Right cardiac atrium (tissue), 5 donors: ENCODE data around the gene EDNRB. TPM values are rescaled to one million over a fixed set of nuclear protein-coding genes. Genes with fewer than 3 reads are reported as not detected.
"Not testable (repeated sequence)": the region's sequence is repeated elsewhere in the genome, so short reads cannot be mapped to it uniquely, and the experiment has no call there.

ENCODE experiments used
- ATAC-seq, 2 donors: fragments of 200-7000 bp; cut with Tn5 transposase; one replicate each; pipeline versions ENCODE4 v1.8.0 to v1.9.1; 2020; ENCODE audit warnings: moderate library complexity in 2 of 2, mild to moderate bottlenecking in 1 of 2
- DNase-seq, 3 donors: peaks; one replicate each; pipeline ENCODE4 v3.0.0-alpha.2; 2020
- H3K27ac ChIP-seq: one replicate; pipeline ENCODE4 v1.5.1; 2013; ENCODE audit warnings: mild to moderate bottlenecking, low read length, control low read depth, moderate library complexity
- H3K27me3 ChIP-seq: one replicate; pipeline ENCODE4 v1.6.1; 2013; ENCODE audit not compliant: control insufficient read depth, insufficient read depth
- H3K4me1 ChIP-seq: one replicate; pipeline ENCODE4 v1.6.1; 2013; ENCODE audit warnings: low read length; ENCODE audit not compliant: control insufficient read depth, insufficient read depth
- H3K4me3 ChIP-seq: one replicate; pipeline ENCODE4 v1.5.1; 2013; ENCODE audit warnings: low read length, control low read depth
- H3K9me3 ChIP-seq: one replicate; pipeline ENCODE4 v1.6.1; 2013; ENCODE audit warnings: low read length; ENCODE audit not compliant: control insufficient read depth
- WGBS: extraction: QIAGEN DNeasy Blood & Tissue Kit; methylation state at CpG from one replicate; pipeline ENCODE4 v1.1.7; 2013; 5-methylcytosine and 5-hydroxymethylcytosine counted together
- intact Hi-C, 4 donors: fragments of 100-400 bp; cut with DNase I; formaldehyde crosslinking; loops; one replicate each; pipeline versions ENCODE4 v1.11.0 to v1.14.0; 2022 to 2023
- long read RNA-seq, 4 donors: library from polyadenylated mRNA; unstranded; transcript quantifications; one replicate each; pipeline ENCODE4 v2.0.0, GENCODE V29; 2020 to 2021
- polyA plus RNA-seq: library from polyadenylated mRNA; stranded (reverse); fragments of 200-250 nt; gene quantifications from one replicate; pipeline ENCODE4 v1.2.3, GENCODE V29; 2013
- total RNA-seq, 4 donors: library from RNA; stranded (reverse); fragmentation: NEBNext Ultra II Directional; extraction: Animal tissue kit (Norgen Biotek cat#: 25700); gene quantifications; one replicate each; pipeline ENCODE4 v1.2.1, GENCODE V29; 2021
- donor health status: healthy with polysubstance abuse.
- donor health status: DM: no; HTN: yes; CAD: no.
- donor health status: DM: no; HTN: no; CAD: no.
- donor health status: DM: no; HTN: yes; CAD: no; lungs with severe emphysema.
- donor health status: DM: yes; HTN: yes; CAD: no.

The EDNRB gene
- total RNA-seq = 10 to 100 TPM; 55.3 to 60.8 (median 58.1) TPM
- 28.2 TPM for polyA plus RNA-seq
- long read RNA-seq, donor 1, full-length matches to known transcripts = 58 of 65 reads
- long read RNA-seq, donor 1, partial matches to known transcripts = 2 of 65 reads
- long read RNA-seq, donor 1, other reads (novel, unspliced or antisense) = 5 of 65 reads
- long read RNA-seq, donor 2, full-length matches to known transcripts = 22 of 22 reads
- long read RNA-seq, donor 2, partial matches to known transcripts = 0 of 22 reads
- long read RNA-seq, donor 2, other reads (novel, unspliced or antisense) = 0 of 22 reads
- long read RNA-seq, donor 3, full-length matches to known transcripts = 106 of 122 reads
- long read RNA-seq, donor 3, partial matches to known transcripts = 6 of 122 reads
- long read RNA-seq, donor 3, other reads (novel, unspliced or antisense) = 10 of 122 reads
- long read RNA-seq, donor 4, full-length matches to known transcripts = 21 of 28 reads
- long read RNA-seq, donor 4, partial matches to known transcripts = 2 of 28 reads
- long read RNA-seq, donor 4, other reads (novel, unspliced or antisense) = 5 of 28 reads

DNA sequence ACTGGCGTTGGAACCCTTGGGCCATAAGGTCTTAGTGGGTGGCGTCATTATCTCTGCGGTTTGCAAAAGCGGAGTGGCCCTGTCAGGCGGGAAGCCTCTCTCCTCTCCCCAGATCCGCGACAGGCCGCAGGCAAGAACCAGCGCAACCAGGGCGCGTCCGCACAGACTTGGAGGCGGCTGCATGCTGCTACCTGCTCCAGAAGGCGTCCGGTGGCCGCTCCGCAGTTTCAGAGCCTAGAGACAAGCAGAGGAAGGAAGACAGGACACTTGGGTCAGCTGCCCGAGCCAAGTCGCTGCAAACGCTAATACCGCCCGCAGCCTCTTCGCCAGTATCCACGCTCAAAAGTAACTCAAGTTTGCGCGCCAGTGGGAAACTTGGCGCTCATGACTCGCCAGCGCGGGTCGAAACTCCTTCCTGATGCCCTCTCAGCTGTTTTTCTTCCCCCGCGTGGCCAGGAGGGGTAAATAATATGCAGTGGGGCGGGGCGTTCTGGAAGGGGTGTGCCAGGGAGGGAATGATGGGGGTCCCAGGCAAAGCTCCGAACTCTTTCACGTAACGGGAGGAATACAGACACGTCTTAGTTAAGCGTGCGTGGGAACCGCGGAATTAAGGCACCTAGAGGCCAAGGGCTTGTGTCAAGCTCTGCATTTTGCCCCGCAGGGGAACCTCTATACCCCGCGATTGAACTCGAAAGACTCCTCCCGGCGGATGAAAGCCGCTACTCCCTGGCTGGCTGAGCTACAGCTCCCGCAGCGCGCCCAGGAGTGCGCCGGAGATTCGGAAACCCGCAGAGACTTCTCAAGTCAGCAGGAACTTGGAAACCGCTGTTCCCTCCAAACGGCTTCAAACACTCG is at the start of gene EDNRB:
TSS of gene EDNRB (minus strand) at position 441 of the 855 bp plus-strand sequence. CDS start at position 183, 258 bp downstream.
- Histone ChIP-seq H3K4me3 (peak within 1 kb of the TSS; percentile 85), H3K27ac (peak within 1 kb of the TSS; percentile 71), H3K4me1 (no peaks in the 10 kb centered on the region), H3K27me3 (no peaks in the 10 kb centered on the region), H3K9me3 (no peaks in the 10 kb centered on the region)
- WGBS = under 1% methylated on average over 60 of the region's 60 CpGs
- ATAC-seq = peak; percentile 81 to 85
- intact Hi-C loops = loop anchor here in 1 of 4 donors (2.0 kb wide), 1 partner anchor 202 kb away; no protein-coding TSS in a partner anchor
- DNase-seq = peak; percentile 74 to 85 (median 80)

GRCh38 chr13:77966671-77967070 is 48.0 kb upstream of the EDNRB start:
- DNase-seq (no peak), ATAC-seq (peak; percentile 31 to 54)
- Histone ChIP-seq H3K4me1 (no peaks in the 10 kb centered on the region), H3K4me3 (no peak overlapping the region), H3K27me3 (no peaks in the 10 kb centered on the region), H3K27ac (no peak overlapping the region), H3K9me3 (no peaks in the 10 kb centered on the region)
- intact Hi-C loops = no loop called here
- WGBS = 70% methylated on average over 2 of the region's 2 CpGs

GRCh38 chr13:77952737-77953136 is 34.1 kb upstream of the EDNRB start:
- H3K4me3 ChIP-seq = no peak overlapping the region
- intact Hi-C loops = no loop called here
- ATAC-seq = no peak
- no peaks in the 10 kb centered on the region for H3K27me3 ChIP-seq
- WGBS = 75% methylated on average over 1 of the region's 1 CpG
- no peaks in the 10 kb centered on the region for H3K9me3 ChIP-seq
- no peak for DNase-seq
- H3K27ac ChIP-seq = no peak overlapping the region
- no peaks in the 10 kb centered on the region for H3K4me1 ChIP-seq

DNA sequence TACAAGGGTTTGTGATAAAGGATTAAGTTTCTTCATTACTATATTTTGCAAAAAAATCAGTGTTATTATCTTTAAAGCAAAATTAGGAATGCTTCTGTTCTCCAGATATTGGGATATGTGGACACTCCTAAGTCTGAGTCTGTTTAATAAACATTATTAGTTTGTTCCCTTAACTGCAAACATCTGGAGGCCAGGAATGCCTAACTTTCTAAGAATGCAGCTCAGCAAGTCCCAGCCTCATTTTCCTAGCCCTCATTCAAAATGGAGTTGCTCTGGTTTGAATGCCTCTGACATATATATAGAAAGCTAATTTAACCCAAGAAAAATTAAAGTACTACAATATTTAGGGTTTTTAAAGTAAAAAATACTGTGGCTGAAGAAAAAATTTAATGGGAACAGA is 33.6 kb upstream of the EDNRB start:
- H3K9me3 ChIP-seq = no peaks in the 10 kb centered on the region
- intact Hi-C loops = no loop called here

DNA sequence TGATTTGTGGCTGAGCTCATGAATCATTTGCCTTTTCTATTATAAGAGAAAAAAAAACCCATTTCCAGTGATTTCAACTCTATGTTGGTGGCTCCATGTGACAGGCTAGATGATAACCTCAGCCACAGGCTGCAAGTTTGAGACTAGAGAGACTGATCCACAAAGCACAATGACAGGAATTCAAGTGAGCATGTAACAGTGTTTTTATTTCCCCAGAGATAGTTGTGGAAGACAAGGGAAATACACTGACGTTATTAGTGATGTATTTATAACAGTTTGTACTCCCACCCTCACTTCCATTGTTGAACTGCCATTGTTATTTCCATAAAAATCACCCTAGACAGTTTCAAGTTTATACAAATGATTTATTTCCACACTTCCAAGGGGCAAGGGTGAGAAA is 27.9 kb upstream of the EDNRB start:
- Histone ChIP-seq H3K4me3 (no peak overlapping the region), H3K4me1 (no peaks in the 10 kb centered on the region), H3K27ac (no peak overlapping the region), H3K9me3 (no peaks in the 10 kb centered on the region), H3K27me3 (no peaks in the 10 kb centered on the region)
- 30% methylated on average over 1 of the region's 1 CpG for WGBS
- intact Hi-C loops = no loop called here
- DNase-seq = no peak
- peak; percentile 60 to 96 for ATAC-seq

More for the DNA sequence above, 33.6 kb upstream of the EDNRB start:
- ATAC-seq (no peak), DNase-seq (no peak)
- Histone ChIP-seq H3K4me3 (no peak overlapping the region), H3K4me1 (no peaks in the 10 kb centered on the region), H3K27me3 (no peaks in the 10 kb centered on the region), H3K27ac (no peak overlapping the region)

GRCh38 chr13:77935063-77935462 is 16.4 kb upstream of the EDNRB start:
- H3K4me3 ChIP-seq, ATAC-seq, H3K9me3 ChIP-seq, H3K27ac ChIP-seq, H3K27me3 ChIP-seq, DNase-seq, H3K4me1 ChIP-seq, intact Hi-C loops: not testable (repeated sequence)
- WGBS = 96% methylated on average over 7 of the region's 7 CpGs

GRCh38 chr13:77930430-77930829 is 11.8 kb upstream of the EDNRB start:
- Histone ChIP-seq H3K27me3 (no peaks in the 10 kb centered on the region), H3K4me3 (no peak overlapping the region), H3K9me3 (no peaks in the 10 kb centered on the region), H3K27ac (no peak overlapping the region), H3K4me1 (no peaks in the 10 kb centered on the region)
- ATAC-seq (no peak), DNase-seq (no peak)
- intact Hi-C loops = no loop called here

GRCh38 chr13:77928909-77929308 is 10.3 kb upstream of the EDNRB start:
- DNase-seq = no peak
- WGBS = 9% methylated on average over 2 of the region's 2 CpGs
- intact Hi-C loops = loop anchor here in 1 of 4 donors (10.0 kb wide), 1 partner anchor 196 kb away; no protein-coding TSS in a partner anchor
- no peak overlapping the region for H3K27ac ChIP-seq
- H3K4me3 ChIP-seq = no peak overlapping the region
- no peak for ATAC-seq
- no peaks in the 10 kb centered on the region for H3K9me3 ChIP-seq
- H3K4me1 ChIP-seq = no peaks in the 10 kb centered on the region
- no peaks in the 10 kb centered on the region for H3K27me3 ChIP-seq

DNA sequence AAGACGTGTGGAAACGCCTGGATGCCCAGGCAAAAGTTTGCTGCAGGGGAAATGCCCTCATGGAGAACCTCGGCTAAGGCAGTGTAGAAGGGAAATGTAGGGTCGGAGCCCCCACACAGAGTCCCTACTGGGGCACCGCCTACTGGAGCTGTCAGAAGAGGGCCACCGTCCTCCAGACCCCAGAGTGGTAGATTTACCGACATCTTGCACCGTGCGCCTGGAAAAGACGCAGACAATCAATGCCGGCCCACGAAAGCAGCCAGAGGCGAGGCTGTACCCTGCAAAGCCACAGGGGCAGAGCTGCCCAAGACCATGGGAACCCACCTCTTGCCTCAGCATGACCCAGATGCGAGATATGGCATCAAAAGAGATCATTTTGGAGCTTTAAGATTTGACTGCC is 7.0 kb upstream of the EDNRB start:
- DNase-seq (no peak), ATAC-seq (no peak)
- Histone ChIP-seq H3K9me3 (no peaks in the 10 kb centered on the region), H3K4me1 (no peaks in the 10 kb centered on the region), H3K27ac (no peak overlapping the region), H3K4me3 (no peak overlapping the region), H3K27me3 (no peaks in the 10 kb centered on the region)
- 95% methylated on average over 14 of the region's 14 CpGs for WGBS
- intact Hi-C loops = loop anchor here in 1 of 4 donors (10.0 kb wide), 1 partner anchor 199 kb away; no protein-coding TSS in a partner anchor

DNA sequence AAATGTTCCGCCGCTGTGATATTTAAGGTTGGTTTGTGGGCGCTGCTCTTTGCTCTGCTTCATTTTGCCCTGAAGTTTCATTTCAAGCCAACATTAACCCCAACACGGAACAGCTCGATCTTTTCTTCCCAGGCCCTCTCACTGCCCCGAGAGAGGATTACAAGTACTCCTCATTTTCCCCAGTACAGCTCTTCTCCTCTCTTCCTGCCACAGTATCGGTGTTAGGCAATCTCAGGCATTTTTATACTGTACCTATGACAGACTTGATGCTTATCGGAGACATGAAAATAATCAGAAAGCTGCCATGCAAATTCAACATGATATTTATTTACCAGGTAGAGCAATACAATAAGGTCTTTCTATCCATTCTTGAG is 1.3 kb upstream of the EDNRB start:
- no peak for DNase-seq
- H3K4me3 ChIP-seq = peak overlapping the region; percentile 85
- H3K4me1 ChIP-seq = no peaks in the 10 kb centered on the region
- intact Hi-C loops = loop anchor here in 2 of 4 donors (2.0 to 10.0 kb wide), 2 partner anchors 201 to 205 kb away; no protein-coding TSS in a partner anchor
- no peaks in the 10 kb centered on the region for H3K9me3 ChIP-seq
- peak overlapping the region; percentile 20 for H3K27ac ChIP-seq
- peak; percentile 10 to 27 for ATAC-seq
- H3K27me3 ChIP-seq = no peaks in the 10 kb centered on the region
- 27% methylated on average over 8 of the region's 8 CpGs for WGBS
